Karpas-422 (cell line): ENCODE measurements around the gene NUP93. TPM values are rescaled to one million over a fixed set of nuclear protein-coding genes. Genes with fewer than 3 reads are reported as not detected.
A peak's percentile ranks its signal among the peaks of the same experiment; 100 is the strongest.

Source experiments
- DNase-seq: peaks from one replicate; pipeline ENCODE4 v3.0.0-alpha.2; 2015
- H2AFZ ChIP-seq: fragments of 200-600 bp; sonication (generic); 2 replicates; pipeline ENCODE4 v1.6.1; 2014; ENCODE audit warnings: antibody characterized with exemption, low read length, mixed read lengths
- H3K27ac ChIP-seq: fragments of 200-600 bp; sonication (generic); 2 replicates; pipeline ENCODE4 v1.5.1; 2014; ENCODE audit warnings: mild to moderate bottlenecking, low read length, moderate library complexity
- H3K27me3 ChIP-seq: fragments of 200-600 bp; sonication (generic); 2 replicates; pipeline ENCODE4 v1.6.1; 2014; ENCODE audit warnings: low read length, mixed read lengths
- H3K36me3 ChIP-seq: fragments of 200-600 bp; sonication (generic); 2 replicates; pipeline ENCODE4 v1.6.1; 2014; ENCODE audit warnings: low read length, mixed read lengths; ENCODE audit not compliant: insufficient read depth
- H3K4me1 ChIP-seq: fragments of 200-600 bp; sonication (generic); 2 replicates; pipeline ENCODE4 v1.6.1; 2014; ENCODE audit warnings: mild to moderate bottlenecking, low read length, mixed read lengths
- H3K4me2 ChIP-seq: fragments of 200-600 bp; sonication (generic); 2 replicates; pipeline ENCODE4 v1.6.1; 2014; ENCODE audit warnings: low read length, low read depth, mild to moderate bottlenecking; ENCODE audit not compliant: poor library complexity, severe bottlenecking
- H3K4me3 ChIP-seq: fragments of 200-600 bp; sonication (generic); 2 replicates; pipeline ENCODE4 v1.5.1; 2014; ENCODE audit warnings: mild to moderate bottlenecking, antibody characterized with exemption, low read length, mixed read lengths
- H3K79me2 ChIP-seq: fragments of 200-600 bp; sonication (generic); 2 replicates; pipeline ENCODE4 v1.6.1; 2014; ENCODE audit warnings: mild to moderate bottlenecking, low read length, mixed read lengths
- H3K9ac ChIP-seq: fragments of 200-600 bp; sonication (generic); 2 replicates; pipeline ENCODE4 v1.6.0; 2014; ENCODE audit warnings: low read length
- H3K9me2 ChIP-seq: fragments of 200-600 bp; sonication (generic), shearing (Covaris generic); replicated peaks from 2 replicates; pipeline ENCODE4 v1.6.0; 2014; ENCODE audit warnings: mild to moderate bottlenecking, low read length, moderate library complexity; ENCODE audit not compliant: insufficient read depth
- H3K9me3 ChIP-seq: fragments of 300-700, 200-600 bp; sonication (generic); 2 replicates; pipeline ENCODE4 v1.6.1; 2014; ENCODE audit warnings: low read length, mixed read lengths
- H4K20me1 ChIP-seq: fragments of 200-600 bp; sonication (generic); 2 replicates; pipeline ENCODE4 v1.6.1; 2014; ENCODE audit warnings: mild to moderate bottlenecking, antibody characterized with exemption, low read length, low read depth; ENCODE audit not compliant: insufficient read depth
- total RNA-seq: library from RNA; depleted of rRNA; stranded (reverse); fragments of >200 nt; shearing (Covaris generic); gene quantifications from 2 replicates; pipeline ENCODE4 v1.2.3, GENCODE V29; 2014; ENCODE audit warnings: low replicate concordance; rRNA removed

The NUP93 gene
- 112 and 116 TPM in 2 replicates for total RNA-seq

GRCh38 chr16:56729735-56730662, at the start of gene NUP93:
Gene NUP93 (plus strand): TSS chr16:56730129. CDS start chr16:56748248, 18,119 bp downstream.
- Histone ChIP-seq H3K79me2 (peaks cover 50% of the 10 kb centered on the region), H3K4me1 (peaks cover 41% of the 10 kb centered on the region), H2AFZ (peak within 1 kb of the TSS; percentile 92), H3K4me3 (peak within 1 kb of the TSS; percentile 98), H3K27ac (no peak within 1 kb of the TSS), H3K4me2 (peak within 1 kb of the TSS; percentile 99), H4K20me1 (peaks cover 13% of the 10 kb centered on the region; the same call in 1 of the 2 replicates), H3K36me3 (no peaks in the 10 kb centered on the region), H3K9ac (peak within 1 kb of the TSS; percentile 92), H3K9me2 (no peaks in the 10 kb centered on the region), H3K9me3 (no peaks in the 10 kb centered on the region), H3K27me3 (no peaks in the 10 kb centered on the region)
- DNase-seq: peak; percentile 98

GRCh38 chr16:56681939-56682702, 47.8 kb upstream of the NUP93 start, which contains the start of gene MT1X:
Gene MT1X (plus strand): TSS chr16:56682470. CDS start chr16:56682541, 71 bp downstream.
- H3K9me2 ChIP-seq: no peaks in the 10 kb centered on the region
- peaks cover 30% of the 10 kb centered on the region for H3K4me1 ChIP-seq
- peak within 1 kb of the TSS; percentile 99 for H3K4me2 ChIP-seq
- H4K20me1 ChIP-seq: peaks cover 7% of the 10 kb centered on the region; the same call in 1 of the 2 replicates
- DNase-seq: peak; percentile 97
- H3K9ac ChIP-seq: peak within 1 kb of the TSS; percentile 87
- no peaks in the 10 kb centered on the region for H3K36me3 ChIP-seq
- peak within 1 kb of the TSS; percentile 92 for H2AFZ ChIP-seq
- H3K4me3 ChIP-seq: peak within 1 kb of the TSS; percentile 87
- no peaks in the 10 kb centered on the region for H3K9me3 ChIP-seq
- no peaks in the 10 kb centered on the region for H3K27me3 ChIP-seq
- no peak within 1 kb of the TSS for H3K27ac ChIP-seq
- H3K79me2 ChIP-seq: no peaks in the 10 kb centered on the region

- Histone ChIP-seq H3K4me3 (peak overlapping the region; percentile 87), H3K9me3 (no peaks in the 10 kb centered on the region), H3K79me2 (no peaks in the 10 kb centered on the region), H3K27ac (no peak overlapping the region), H4K20me1 (peaks cover 7% of the 10 kb centered on the region; the same call in 1 of the 2 replicates), H3K9me2 (no peaks in the 10 kb centered on the region), H3K27me3 (no peaks in the 10 kb centered on the region), H2AFZ (no peak overlapping the region; the same call in 1 of the 2 replicates), H3K36me3 (no peaks in the 10 kb centered on the region), H3K4me1 (peaks cover 30% of the 10 kb centered on the region), H3K4me2 (peak overlapping the region; percentile 99), H3K9ac (peak overlapping the region; percentile 87)
- DNase-seq: peak; percentile 60
Observed at GRCh38 chr16:56682703-56683397, 47.1 kb upstream of the NUP93 start.

DNA sequence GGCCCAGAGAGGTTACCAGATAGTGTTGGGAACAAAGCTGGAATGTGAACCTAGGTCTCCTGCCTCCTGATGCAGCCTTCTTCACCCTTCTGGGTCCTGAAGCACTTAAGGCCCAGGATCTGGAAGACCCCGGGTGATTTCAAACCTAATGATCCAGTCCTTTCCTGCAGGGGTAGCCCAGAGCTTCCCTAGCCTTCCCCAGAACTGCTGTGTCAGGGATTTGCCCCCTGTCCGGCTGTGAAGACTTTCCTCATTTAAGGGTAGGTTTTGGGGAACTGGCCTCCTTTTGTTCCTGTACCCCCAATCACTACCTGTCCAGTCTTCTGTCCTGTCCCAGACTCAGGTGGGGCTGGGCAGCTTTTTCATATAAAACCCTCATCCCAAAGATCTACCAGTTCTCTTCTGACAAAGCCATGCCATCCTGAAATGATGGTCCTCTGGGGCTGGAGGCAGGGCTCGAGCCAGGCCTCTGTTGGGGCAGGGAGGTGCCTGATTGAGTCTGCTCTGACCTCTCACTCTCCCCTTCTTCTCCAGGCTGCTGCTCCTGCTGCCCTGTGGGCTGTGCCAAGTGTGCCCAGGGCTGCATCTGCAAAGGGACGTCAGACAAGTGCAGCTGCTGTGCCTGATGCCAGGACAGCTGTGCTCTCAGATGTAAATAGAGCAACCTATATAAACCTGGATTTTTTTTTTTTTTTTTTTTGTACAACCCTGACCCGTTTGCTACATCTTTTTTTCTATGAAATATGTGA, 46.3 kb upstream of the NUP93 start:
- Histone ChIP-seq H3K79me2 (no peaks in the 10 kb centered on the region), H3K9ac (peak overlapping the region; percentile 87), H3K9me2 (no peaks in the 10 kb centered on the region), H3K4me3 (peak overlapping the region; percentile 87), H3K36me3 (no peaks in the 10 kb centered on the region), H3K27me3 (no peaks in the 10 kb centered on the region), H3K4me1 (peaks cover 30% of the 10 kb centered on the region), H2AFZ (no peak overlapping the region), H3K9me3 (no peaks in the 10 kb centered on the region), H3K4me2 (peak overlapping the region; percentile 99), H3K27ac (no peak overlapping the region), H4K20me1 (peaks cover 7% of the 10 kb centered on the region; the same call in 1 of the 2 replicates)
- DNase-seq: no peak

DNA sequence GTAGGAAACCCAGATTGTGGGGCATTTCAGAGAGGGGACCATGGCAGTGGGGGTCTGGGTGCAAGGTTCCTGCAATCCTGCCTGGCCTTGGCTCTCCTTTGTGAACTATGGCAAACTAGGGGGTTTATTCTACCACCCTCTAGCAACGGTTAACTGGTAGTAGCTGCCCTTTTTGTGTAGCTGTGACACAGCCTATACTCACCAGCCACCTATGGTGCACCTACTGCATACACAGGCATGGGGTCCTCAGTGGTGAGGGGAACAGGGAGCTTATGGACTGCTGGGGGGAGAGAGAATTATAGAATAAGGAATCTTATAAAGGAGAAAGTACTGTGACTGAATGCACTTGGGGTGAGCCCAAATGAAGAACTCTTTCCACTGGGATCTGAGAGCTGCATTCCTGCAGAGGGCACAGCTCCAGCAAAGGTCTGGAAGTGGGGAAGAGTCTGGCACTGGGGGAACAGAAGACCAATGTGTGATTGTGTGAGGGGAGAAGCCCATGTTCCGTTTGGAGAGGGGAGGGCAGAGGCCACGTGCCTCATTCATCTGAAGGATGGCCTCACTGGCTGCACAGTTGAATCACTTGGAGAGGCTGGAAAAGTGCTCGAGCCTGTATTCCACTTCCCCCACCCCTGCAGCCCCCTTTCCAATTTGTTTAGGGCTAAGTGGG, 45.5 kb upstream of the NUP93 start:
- no peaks in the 10 kb centered on the region for H3K36me3 ChIP-seq
- H3K4me2 ChIP-seq: peak overlapping the region; percentile 99
- H3K4me3 ChIP-seq: no peak overlapping the region; the same call in 1 of the 2 replicates
- DNase-seq: no peak
- H3K79me2 ChIP-seq: no peaks in the 10 kb centered on the region
- H3K27me3 ChIP-seq: no peaks in the 10 kb centered on the region
- no peak overlapping the region for H3K27ac ChIP-seq
- peak overlapping the region; percentile 87 for H3K9ac ChIP-seq
- no peaks in the 10 kb centered on the region for H3K9me3 ChIP-seq
- no peak overlapping the region for H2AFZ ChIP-seq
- peaks cover 30% of the 10 kb centered on the region for H3K4me1 ChIP-seq
- H4K20me1 ChIP-seq: peaks cover 7% of the 10 kb centered on the region; the same call in 1 of the 2 replicates
- no peaks in the 10 kb centered on the region for H3K9me2 ChIP-seq

GRCh38 chr16:56684926-56685590, 44.9 kb upstream of the NUP93 start:
- no peaks in the 10 kb centered on the region for H3K27me3 ChIP-seq
- no peaks in the 10 kb centered on the region for H3K9me2 ChIP-seq
- no peaks in the 10 kb centered on the region for H3K36me3 ChIP-seq
- H3K4me1 ChIP-seq: peaks cover 30% of the 10 kb centered on the region
- DNase-seq: no peak
- H3K9ac ChIP-seq: no peak overlapping the region
- no peak overlapping the region for H2AFZ ChIP-seq
- H4K20me1 ChIP-seq: peaks cover 7% of the 10 kb centered on the region; the same call in 1 of the 2 replicates
- no peaks in the 10 kb centered on the region for H3K79me2 ChIP-seq
- no peak overlapping the region for H3K27ac ChIP-seq
- no peaks in the 10 kb centered on the region for H3K9me3 ChIP-seq
- H3K4me2 ChIP-seq: no peak overlapping the region
- no peak overlapping the region for H3K4me3 ChIP-seq
